K562 (cell line): Measurements from ENCODE around the gene PRR7. TPM values are rescaled to one million over a fixed set of nuclear protein-coding genes. Genes with fewer than 3 reads are reported as not detected.

Experiments used
- ARID2 ChIP-seq: fragments of 450-650 bp; IDR thresholded peaks from 2 replicates; pipeline ENCODE4 v1.6.1; 2017; ENCODE audit warnings: antibody characterized with exemption, mild to moderate bottlenecking
- CBX5 ChIP-seq: IDR thresholded peaks from 2 replicates; pipeline ENCODE4 v1.6.1; 2014; ENCODE audit warnings: low read depth, borderline replicate concordance
- CXXC5 ChIP-seq: fragments of 250-450 bp; sonication (Bioruptor Pico); IDR thresholded peaks from 2 replicates; pipeline ENCODE4 v1.8.0; 2022; ENCODE audit warnings: inconsistent platforms, mild to moderate bottlenecking, moderate library complexity
- FIP1L1 ChIP-seq: fragments of 200-400 bp; formaldehyde crosslinking; IDR thresholded peaks from 2 replicates; pipeline ENCODE4 v1.6.1; 2018; ENCODE audit warnings: mild to moderate bottlenecking, low read depth, low read length; ENCODE audit not compliant: poor library complexity, severe bottlenecking
- KDM1A ChIP-seq, 2 experiments: fragments of 450-650 bp; IDR thresholded peaks; 2 replicates each; pipeline ENCODE4 v1.6.1; 2016; ENCODE audit warnings: mild to moderate bottlenecking in 2 of 2
- MTA1 ChIP-seq: fragments of 450-650 bp; IDR thresholded peaks from 2 replicates; pipeline ENCODE4 v1.6.1; 2017; ENCODE audit warnings: borderline replicate concordance
- POLR2A ChIP-seq: fragments of 450-650 bp; conservative IDR thresholded peaks from 2 replicates; pipeline ENCODE4 v1.6.1; 2016
- SETDB1 ChIP-seq: IDR thresholded peaks from one replicate; pipeline ENCODE4 v1.6.1; 2012; ENCODE audit warnings: low read length, control low read depth, inconsistent platforms
- SIN3B ChIP-seq: fragments of 450-650 bp; IDR thresholded peaks from 2 replicates; pipeline ENCODE4 v1.6.1; 2017; ENCODE audit warnings: low read depth, mild to moderate bottlenecking, moderate library complexity
- SRF ChIP-seq, 2 experiments: fragments of 250-450, 450-650 bp in 1 of 2; sonication (Bioruptor Pico) in 1 of 2; sonication (generic) in 1 of 2; formaldehyde crosslinking; IDR thresholded peaks; 2 replicates each; pipeline versions ENCODE4 v1.5.0 to v1.5.1; 2020 to 2022; ENCODE audit warnings: mild to moderate bottlenecking in 1 of 2, missing genetic modification reagents in 1 of 2
- THRB ChIP-seq: fragments of 450-650 bp; formaldehyde crosslinking; conservative IDR thresholded peaks from 2 replicates; pipeline ENCODE4 v1.4.0; 2022; ENCODE audit warnings: mild to moderate bottlenecking, missing genetic modification characterization
- ZNF431 ChIP-seq: sonication (generic); formaldehyde crosslinking; IDR thresholded peaks from 2 replicates; pipeline ENCODE4 v1.8.0; 2022; ENCODE audit warnings: mild to moderate bottlenecking, missing genetic modification reagents
- ZNF511 ChIP-seq: sonication (generic); formaldehyde crosslinking; IDR thresholded peaks from 2 replicates; pipeline ENCODE4 v1.8.0; 2022; ENCODE audit warnings: mild to moderate bottlenecking, missing genetic modification reagents
- ZNF639 ChIP-seq, 2 experiments: fragments of 200-800 bp in 1 of 2; sonication (Bioruptor generic) in 1 of 2; sonication (generic) in 1 of 2; formaldehyde crosslinking in 1 of 2; IDR thresholded peaks in 1 of 2; conservative IDR thresholded peaks in 1 of 2; 2 replicates each; pipeline versions ENCODE4 v1.5.0 to v1.6.1; 2016 to 2020; ENCODE audit warnings: missing compliant biosample characterization in 1 of 2, missing genetic modification characterization in 1 of 2, missing genetic modification reagents in 1 of 2
- ZNF668 ChIP-seq: fragments of 250-450 bp; sonication (Bioruptor Pico); IDR thresholded peaks from 2 replicates; pipeline ENCODE4 v1.8.0; 2022; ENCODE audit warnings: mild to moderate bottlenecking, inconsistent platforms
- ZNF830 ChIP-seq: fragments of 250-450 bp; sonication (Bioruptor Pico); IDR thresholded peaks from 2 replicates; pipeline ENCODE4 v1.5.0; 2021; ENCODE audit warnings: mild to moderate bottlenecking
- polyA plus RNA-seq, 8 experiments: library from polyadenylated mRNA; depleted of rRNA in 4 of 8; stranded (reverse) in 5 of 8; unstranded in 3 of 8; fragments of >200 nt; fragmentation: Nextera tagmentation in 2 of 8; fragmentation: Illumina TruSeq in 1 of 8; extraction: Ambion mirVana in 2 of 8; extraction: Trizol in 1 of 8; gene quantifications; 2 replicates each; pipeline versions ENCODE4 v1.2.1 to v1.2.3, GENCODE V29; 2011 to 2014; ENCODE audit warnings: inconsistent platforms in 1 of 8, missing spikeins in 1 of 8
- total RNA-seq, 7 experiments: library from RNA; depleted of rRNA in 6 of 7; stranded (reverse); fragments of >200 nt in 6 of 7; fragmentation: Illumina TruSeq in 2 of 7; extraction: Trizol in 2 of 7; gene quantifications; 2 replicates each; pipeline versions ENCODE4 v1.2.1 to v1.2.3, GENCODE V29; 2011 to 2021; ENCODE audit warnings: low replicate concordance in 1 of 7
- TF ChIP-seq, protein P1 (sequence below): fragments of 250-450 bp; sonication (Bioruptor Pico); IDR thresholded peaks from 2 replicates; pipeline ENCODE4 v1.5.1; 2021; ENCODE audit warnings: mild to moderate bottlenecking
- TF ChIP-seq, protein P2 (sequence below): sonication (generic); formaldehyde crosslinking; IDR thresholded peaks from 2 replicates; pipeline ENCODE4 v1.8.1; 2023; ENCODE audit warnings: mild to moderate bottlenecking, missing genetic modification reagents
- TF ChIP-seq, protein P3 (sequence below): sonication (generic); formaldehyde crosslinking; IDR thresholded peaks from 2 replicates; pipeline ENCODE4 v1.8.0; 2022; ENCODE audit warnings: mild to moderate bottlenecking, missing genetic modification reagents

PRR7 gene
- total and polyA plus RNA-seq, 9 of the 15 experiments (the other 6 are each of a cell fraction or from before 2014, with no cell fraction given) = 0.80 to 11.3 (median 10.4) TPM; not detected in 4

GRCh38 chr5:177454397-177455035, 7.9 kb downstream of the PRR7 start (continued):
- TF ChIP-seq, protein P1, sequence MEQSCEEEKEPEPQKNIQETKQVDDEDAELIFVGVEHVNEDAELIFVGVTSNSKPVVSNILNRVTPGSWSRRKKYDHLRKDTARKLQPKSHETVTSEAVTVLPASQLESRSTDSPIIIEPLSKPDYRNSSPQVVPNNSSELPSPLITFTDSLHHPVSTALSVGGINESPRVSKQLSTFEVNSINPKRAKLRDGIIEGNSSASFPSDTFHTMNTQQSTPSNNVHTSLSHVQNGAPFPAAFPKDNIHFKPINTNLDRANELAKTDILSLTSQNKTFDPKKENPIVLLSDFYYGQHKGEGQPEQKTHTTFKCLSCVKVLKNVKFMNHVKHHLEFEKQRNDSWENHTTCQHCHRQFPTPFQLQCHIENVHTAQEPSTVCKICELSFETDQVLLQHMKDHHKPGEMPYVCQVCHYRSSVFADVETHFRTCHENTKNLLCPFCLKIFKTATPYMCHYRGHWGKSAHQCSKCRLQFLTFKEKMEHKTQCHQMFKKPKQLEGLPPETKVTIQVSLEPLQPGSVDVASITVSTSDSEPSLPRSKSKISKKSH = no peak
- TF ChIP-seq ARID2 (peak; percentile 86), THRB (CRISPR knock-in tag) (no peak), FIP1L1 (peak; percentile 74), CXXC5 (peak; percentile 38; the same call in 1 of the 2 replicates), SIN3B (peak; percentile 56; the same call in 1 of the 2 replicates), ZNF830 (CRISPR knock-in tag) (no peak), ZNF511 (CRISPR knock-in tag) (no peak; the same call in 1 of the 2 replicates), MTA1 (no peak), KDM1A (IDR thresholded peaks at IDR 0.05) (no peak), ZNF668 (CRISPR knock-in tag) (no peak), CBX5 (no peak), POLR2A (no peak), ZNF431 (CRISPR knock-in tag) (no peak), SETDB1 (no peak), ZNF639 (CRISPR knock-in tag; conservative IDR thresholded peaks at IDR 0.05 in 1 of 2, IDR thresholded peaks at IDR 0.05 in 1 of 2) (peak in 1 of 2 experiments; percentile 79; a peak in 1 of 4 replicates), SRF (CRISPR knock-in tag; IDR thresholded peaks at IDR 0.05) (no peak)
- TF ChIP-seq, protein P2, sequence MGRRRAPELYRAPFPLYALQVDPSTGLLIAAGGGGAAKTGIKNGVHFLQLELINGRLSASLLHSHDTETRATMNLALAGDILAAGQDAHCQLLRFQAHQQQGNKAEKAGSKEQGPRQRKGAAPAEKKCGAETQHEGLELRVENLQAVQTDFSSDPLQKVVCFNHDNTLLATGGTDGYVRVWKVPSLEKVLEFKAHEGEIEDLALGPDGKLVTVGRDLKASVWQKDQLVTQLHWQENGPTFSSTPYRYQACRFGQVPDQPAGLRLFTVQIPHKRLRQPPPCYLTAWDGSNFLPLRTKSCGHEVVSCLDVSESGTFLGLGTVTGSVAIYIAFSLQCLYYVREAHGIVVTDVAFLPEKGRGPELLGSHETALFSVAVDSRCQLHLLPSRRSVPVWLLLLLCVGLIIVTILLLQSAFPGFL = no peak
- TF ChIP-seq, protein P3, sequence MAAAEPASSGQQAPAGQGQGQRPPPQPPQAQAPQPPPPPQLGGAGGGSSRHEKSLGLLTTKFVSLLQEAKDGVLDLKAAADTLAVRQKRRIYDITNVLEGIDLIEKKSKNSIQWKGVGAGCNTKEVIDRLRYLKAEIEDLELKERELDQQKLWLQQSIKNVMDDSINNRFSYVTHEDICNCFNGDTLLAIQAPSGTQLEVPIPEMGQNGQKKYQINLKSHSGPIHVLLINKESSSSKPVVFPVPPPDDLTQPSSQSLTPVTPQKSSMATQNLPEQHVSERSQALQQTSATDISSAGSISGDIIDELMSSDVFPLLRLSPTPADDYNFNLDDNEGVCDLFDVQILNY (CRISPR knock-in tag) = no peak
